H1 (cell line): ENCODE data around the gene COL12A1. TPM values are rescaled to one million over a fixed set of nuclear protein-coding genes. Genes with fewer than 3 reads are reported as not detected.

ENCODE experiments used
- CHD7 ChIP-seq: fragments of 300-600 bp; sonication (generic); IDR thresholded peaks from 2 replicates; pipeline ENCODE4 v1.7.1; 2012; ENCODE audit warnings: low read length, moderate library complexity, mild to moderate bottlenecking, inconsistent platforms; ENCODE audit not compliant: insufficient replicate concordance
- polyA plus RNA-seq, 7 experiments: library from polyadenylated mRNA; depleted of rRNA in 3 of 7; stranded (reverse) in 5 of 7; unstranded in 2 of 7; fragments of >200 nt in 5 of 7; fragments of 200-250 nt in 2 of 7; gene quantifications; 1 replicate in 5 of 7; 2 replicates in 1 of 7; 4 replicates in 1 of 7; pipeline versions ENCODE4 v1.2.1 to v1.2.3, GENCODE V29; 2011 to 2013; ENCODE audit warnings: missing spikeins in 2 of 7, mixed read lengths in 2 of 7
- total RNA-seq: library from RNA; stranded (reverse); fragmentation: NEBNext Ultra II Directional; extraction: Animal tissue kit (Norgen Biotek cat#: 25700); gene quantifications from 2 replicates; pipeline ENCODE4 v1.2.1, GENCODE V29; 2021

COL12A1 gene
- total and polyA plus RNA-seq, 2 of the 8 experiments (the other 6 are each of a cell fraction or from before 2014, with no cell fraction given): 1.4 to 4.7 TPM

DNA sequence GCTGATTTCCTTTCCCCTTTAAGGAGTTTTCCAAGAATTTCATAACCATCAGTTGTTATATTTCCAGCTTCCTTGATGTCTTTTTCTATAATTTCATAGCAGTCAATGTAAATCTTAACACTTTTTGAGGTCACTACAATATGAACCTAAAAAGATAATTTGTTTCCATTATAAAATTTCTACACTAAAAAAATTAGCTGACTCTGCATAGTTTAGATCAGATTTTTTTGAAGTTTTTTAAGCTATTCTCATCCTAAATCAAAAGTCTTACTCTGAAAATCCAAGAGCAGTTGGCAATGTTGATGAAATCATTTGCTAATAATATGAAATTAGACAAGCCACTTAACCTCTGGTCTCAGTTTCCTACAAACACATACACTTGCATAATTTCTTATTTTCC lies 96.8 kb downstream of the COL12A1 start (continued):
- TF ChIP-seq CHD7: no peak
- TF ChIP-seq, all 59 proteins: peak for 1
